HG03066 (cell line): Measurements from ENCODE around the gene APCDD1L.
"Not testable (repeated sequence)": the region's sequence is repeated elsewhere in the genome, so short reads cannot be mapped to it uniquely, and the experiment has no call there.

ENCODE experiments used
- ATAC-seq: cut with Tn5 transposase; IDR thresholded peaks from one replicate; pipeline ENCODE4 v1.9.1; 2021; ENCODE audit warnings: low read depth; ENCODE audit not compliant: unreplicated experiment

Gene APCDD1L

GRCh38 chr20:58545565-58546415, 30.6 kb upstream of the APCDD1L start:
- no peak for ATAC-seq

GRCh38 chr20:58544891-58545290, 29.7 kb upstream of the APCDD1L start:
- no peak for ATAC-seq

DNA sequence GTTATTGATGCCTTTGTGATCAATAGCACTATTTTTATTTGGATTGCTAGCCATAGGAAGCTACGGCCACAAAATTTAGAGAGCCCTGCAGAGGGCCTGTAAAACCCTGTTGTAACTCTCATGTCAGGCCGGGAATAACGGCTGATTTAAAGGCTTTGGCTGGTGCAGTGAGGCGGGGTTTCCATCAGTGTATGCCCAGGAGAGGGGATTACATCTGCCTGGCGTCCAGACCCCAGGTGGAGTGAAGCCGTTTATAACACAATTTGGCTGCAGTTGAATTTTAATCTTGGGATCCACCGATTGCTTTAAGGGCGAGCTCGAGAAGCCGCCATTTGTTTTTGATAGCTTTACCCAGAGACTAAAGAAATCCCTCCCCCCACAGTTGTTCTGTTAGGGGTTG, 29.1 kb upstream of the APCDD1L start:
- ATAC-seq = no peak

DNA sequence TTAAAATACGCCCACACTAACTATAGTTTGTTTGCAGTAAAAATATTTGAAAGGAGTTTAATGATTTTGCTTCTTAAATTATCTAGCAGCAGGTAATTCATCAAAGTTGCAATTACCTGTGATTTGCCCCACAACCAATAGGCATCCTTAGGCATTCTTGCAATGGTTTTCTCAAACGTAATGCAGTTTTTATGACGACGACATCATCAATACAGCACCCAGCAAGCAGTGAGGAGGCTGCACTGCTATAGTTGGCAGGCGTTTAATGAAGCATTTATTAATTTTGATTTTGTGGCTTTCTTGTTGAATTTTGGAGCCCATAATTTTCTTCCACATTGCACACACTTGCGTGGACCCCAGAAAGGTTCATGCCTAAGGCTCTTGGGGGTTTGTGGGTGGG, 28.1 kb upstream of the APCDD1L start:
- no peak for ATAC-seq

DNA sequence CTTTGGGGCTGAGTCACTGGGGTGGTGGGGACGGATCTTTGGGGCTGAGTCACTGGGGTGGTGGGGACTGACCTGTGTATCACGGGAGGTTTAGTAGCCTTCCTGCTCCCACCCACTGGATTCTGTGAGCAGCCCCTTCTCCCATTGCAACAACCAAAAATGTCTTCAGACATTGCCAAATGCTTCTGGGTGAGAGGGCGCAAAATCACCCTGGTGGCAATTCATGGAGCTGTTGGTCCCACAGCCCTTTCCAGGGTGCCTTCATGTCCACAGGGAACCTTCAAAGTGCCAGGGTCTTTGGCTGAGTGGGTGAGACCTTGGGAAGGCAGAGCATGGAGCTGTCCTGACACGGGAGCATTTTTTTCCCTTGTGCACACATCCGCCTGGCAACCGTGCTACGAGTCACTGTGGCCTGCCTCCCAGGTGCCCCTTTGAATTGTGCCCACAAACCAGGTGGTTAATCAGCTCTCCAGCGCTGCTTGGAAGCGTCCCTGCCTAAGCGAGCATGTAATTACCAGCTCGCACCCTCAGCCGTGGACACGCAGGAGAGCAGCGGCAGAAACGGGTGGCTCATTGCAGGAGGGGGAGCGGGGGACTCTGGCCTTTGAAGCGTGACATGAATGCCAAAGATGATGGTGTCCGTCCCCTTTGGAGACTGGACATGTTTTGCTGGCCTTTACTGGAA, 27.4 kb upstream of the APCDD1L start:
- ATAC-seq = no peak

DNA sequence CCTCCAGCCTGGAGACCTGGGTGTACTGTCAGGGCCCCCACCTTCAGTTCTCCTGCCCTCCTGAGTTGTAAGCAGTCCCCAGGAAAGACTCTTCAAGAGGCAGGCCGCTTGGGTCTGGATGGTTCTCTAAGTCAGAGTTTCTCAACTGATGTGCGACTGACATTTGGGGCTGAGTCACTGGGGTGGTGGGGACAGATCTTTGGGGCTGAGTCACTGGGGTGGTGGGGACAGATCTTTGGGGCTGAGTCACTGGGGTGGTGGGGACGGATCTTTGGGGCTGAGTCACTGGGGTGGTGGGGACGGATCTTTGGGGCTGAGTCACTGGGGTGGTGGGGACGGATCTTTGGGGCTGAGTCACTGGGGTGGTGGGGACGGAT, 26.8 kb upstream of the APCDD1L start:
- not testable (repeated sequence) for ATAC-seq

- no peak for ATAC-seq
Measured at GRCh38 chr20:58538752-58539151, 23.6 kb upstream of the APCDD1L start.

- no peak for ATAC-seq
Measured at GRCh38 chr20:58537831-58538230, 22.6 kb upstream of the APCDD1L start.

- ATAC-seq = no peak
Measured at GRCh38 chr20:58536289-58536688, 21.1 kb upstream of the APCDD1L start.

DNA sequence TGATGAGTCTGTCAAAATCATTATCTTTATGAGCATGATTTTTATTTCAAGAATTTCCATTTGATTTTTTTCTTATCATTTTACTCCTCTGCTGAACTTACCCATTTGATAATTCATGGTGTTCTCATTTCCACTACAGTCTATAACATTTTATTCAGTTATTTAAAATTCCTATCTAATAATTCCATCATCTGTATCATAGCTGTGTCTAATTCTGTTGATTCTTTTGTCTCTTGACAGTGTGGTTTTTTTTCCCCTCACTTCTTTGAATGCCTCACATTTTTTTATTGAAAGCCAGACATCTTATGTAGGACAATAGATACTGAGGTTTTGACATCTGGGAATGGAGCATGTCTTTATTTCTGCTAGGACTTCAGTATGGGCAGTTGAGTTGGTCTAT, 16.5 kb upstream of the APCDD1L start:
- no peak for ATAC-seq

DNA sequence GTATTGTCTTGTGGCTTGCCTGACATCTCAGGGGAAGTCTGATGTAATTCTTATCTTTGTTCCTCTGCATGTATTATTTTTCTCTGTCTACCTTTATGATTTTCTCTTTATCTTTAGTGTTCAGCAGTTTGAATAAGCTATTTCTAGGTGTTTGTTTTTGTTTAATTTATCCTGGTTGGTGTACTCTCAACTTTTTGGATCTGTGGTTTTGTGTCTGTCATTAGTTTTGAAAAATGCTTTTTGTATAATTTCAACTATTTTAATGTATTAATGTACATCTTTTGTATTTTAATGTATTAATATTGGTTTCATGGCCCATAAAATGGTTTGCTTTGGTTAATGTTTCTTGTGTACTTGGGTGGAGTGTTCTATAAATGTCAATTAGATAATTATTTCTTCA, 15.9 kb upstream of the APCDD1L start:
- ATAC-seq = no peak

GRCh38 chr20:58528412-58528811, 13.2 kb upstream of the APCDD1L start:
- ATAC-seq = no peak

- no peak for ATAC-seq
Measured at GRCh38 chr20:58526411-58526810, 11.2 kb upstream of the APCDD1L start.

GRCh38 chr20:58524814-58525213, 9.6 kb upstream of the APCDD1L start:
- ATAC-seq = no peak

DNA sequence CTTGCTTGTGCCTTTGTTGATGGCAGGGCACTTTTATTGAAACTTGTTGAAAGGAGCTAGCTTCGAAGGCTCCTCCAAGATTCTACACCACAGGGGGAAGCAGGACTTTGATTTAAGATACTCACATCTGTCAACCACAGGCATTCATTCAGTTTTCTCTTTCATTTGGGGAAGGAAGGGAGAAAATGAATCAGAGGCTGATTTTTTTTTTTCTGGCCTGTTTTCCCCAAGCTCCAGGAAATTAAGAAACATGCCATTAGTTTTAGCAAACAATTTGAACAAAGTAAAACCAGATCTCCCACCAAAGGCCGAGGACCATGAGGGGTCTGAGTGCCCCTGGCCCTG, 8.7 kb upstream of the APCDD1L start:
- ATAC-seq = no peak

- ATAC-seq = no peak
Measured at GRCh38 chr20:58523072-58523970, 8.1 kb upstream of the APCDD1L start.

- ATAC-seq = no peak
Measured at GRCh38 chr20:58522666-58523065, 7.5 kb upstream of the APCDD1L start.

GRCh38 chr20:58521763-58522162, 6.6 kb upstream of the APCDD1L start:
- ATAC-seq = no peak

DNA sequence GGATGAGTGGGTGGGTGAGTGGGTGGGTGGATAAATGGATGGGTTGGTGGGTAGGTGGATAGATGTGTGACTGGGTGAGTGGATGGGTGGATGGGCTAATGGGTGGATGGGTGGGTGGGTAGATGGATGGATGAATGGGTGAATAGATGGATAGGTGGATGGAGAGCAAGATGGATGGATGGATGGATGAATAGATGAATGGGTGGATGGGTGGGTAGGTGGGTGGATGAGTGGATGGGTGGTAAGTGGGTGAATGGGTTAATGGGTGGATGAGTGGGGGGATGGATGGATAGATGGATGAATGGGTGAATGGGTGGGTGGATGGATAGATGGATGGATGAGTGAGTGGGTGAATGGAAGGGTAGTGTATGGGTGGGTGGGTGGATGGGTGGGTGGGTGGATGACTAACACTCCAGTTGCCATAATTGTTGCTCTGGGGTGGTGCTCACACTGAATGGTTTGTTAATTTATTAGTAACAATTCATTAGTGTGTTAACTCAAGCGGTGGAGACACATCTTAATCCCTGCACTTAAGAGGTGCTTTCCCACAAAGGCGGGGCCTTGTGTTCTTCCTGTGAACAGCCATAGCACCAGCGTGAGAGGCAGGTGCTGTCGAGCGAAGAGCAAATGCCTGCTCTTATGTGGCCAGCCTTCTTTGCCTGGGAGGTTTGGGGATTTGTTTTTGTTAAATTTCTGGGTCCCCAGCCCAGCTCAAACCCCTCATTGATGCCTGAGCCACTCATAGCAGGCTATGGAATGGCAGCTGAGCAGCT, 4.9 kb upstream of the APCDD1L start:
- no peak for ATAC-seq

DNA sequence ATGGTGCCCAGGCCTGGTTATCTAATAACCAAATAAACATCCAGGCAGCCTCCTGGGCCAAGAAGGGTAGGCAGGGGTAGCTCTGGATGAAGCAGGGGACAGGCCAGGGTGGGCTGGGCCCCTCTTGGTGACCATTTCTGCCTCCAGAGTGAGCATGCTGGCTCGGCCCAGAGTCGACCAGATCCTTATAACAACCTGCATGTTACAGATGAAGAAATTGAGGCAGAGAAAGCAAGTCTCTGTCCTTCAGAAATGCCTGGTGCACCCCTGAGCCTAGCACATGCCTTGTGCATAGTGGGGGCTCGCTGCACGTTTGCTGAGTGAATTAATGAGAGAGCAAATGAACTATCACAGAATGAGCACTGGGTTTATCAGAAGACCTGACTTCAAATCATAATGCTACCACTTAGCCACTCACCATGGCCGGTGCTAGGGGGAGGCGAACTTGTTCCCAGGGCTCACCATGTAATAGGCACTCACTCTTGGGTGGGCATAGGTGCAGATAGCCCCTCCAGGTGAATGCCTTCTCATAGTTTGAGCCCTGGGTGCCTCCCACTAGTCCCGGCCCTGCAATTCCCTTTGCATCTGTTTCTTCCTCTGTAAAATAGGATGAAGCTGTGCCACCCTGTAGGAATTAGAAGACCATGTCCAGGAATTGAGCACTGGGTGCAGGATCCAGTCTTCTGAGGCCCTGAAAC, 3.8 kb upstream of the APCDD1L start:
- ATAC-seq = no peak
